Omental fat pad (tissue), 4 donors: ENCODE results near the gene IRF9. TPM values are rescaled to one million over a fixed set of nuclear protein-coding genes. Genes with fewer than 3 reads are reported as not detected.
A peak's percentile ranks its signal among the peaks of the same experiment; 100 is the strongest.

Experiments
- ATAC-seq: fragments of 150-250 bp; one replicate; pipeline ENCODE4 v1.9.1; 2016; ENCODE audit warnings: mild to moderate bottlenecking, moderate library complexity; ENCODE audit not compliant: low FRiP score
- DNase-seq: peaks from one replicate; pipeline ENCODE4 v3.0.0-alpha.2; 2019; ENCODE audit warnings: low spot score
- CTCF ChIP-seq, 3 donors: fragments of 450-650 bp; IDR thresholded peaks; one replicate each; pipeline ENCODE4 v1.5.1; 2016 to 2017; ENCODE audit warnings: antibody characterized with exemption in 3 of 3, mild to moderate bottlenecking in 3 of 3, moderate library complexity in 2 of 3
- total RNA-seq, 4 donors: library from RNA; depleted of rRNA; stranded (reverse); fragments of >200 nt; gene quantifications; one replicate each; pipeline ENCODE4 v1.1.0, GENCODE V29; 2016

IRF9 gene
- total RNA-seq, 4 donors from 2014 or later = 39.4 to 126 (median 66.3) TPM

- DNase-seq = no peak
Measured at GRCh38 chr14:24151404-24152080, 9.5 kb upstream of the IRF9 start.

GRCh38 chr14:24155100-24155499 is 6.0 kb upstream of the IRF9 start:
- no peak for ATAC-seq
- DNase-seq = no peak
- no peak for TF ChIP-seq CTCF (IDR thresholded peaks at IDR 0.05)

More at GRCh38 chr14:24151404-24152080, 9.5 kb upstream of the IRF9 start:
- no peak for ATAC-seq
- no peak for TF ChIP-seq CTCF (IDR thresholded peaks at IDR 0.05)

- DNase-seq (no peak), ATAC-seq (no peak)
- no peak for TF ChIP-seq CTCF (IDR thresholded peaks at IDR 0.05)
Measured at GRCh38 chr14:24156840-24157239, 4.2 kb upstream of the IRF9 start.

GRCh38 chr14:24157331-24157730 is 3.7 kb upstream of the IRF9 start:
- ATAC-seq = no peak
- no peak for DNase-seq
- no peak for TF ChIP-seq CTCF (IDR thresholded peaks at IDR 0.05)

GRCh38 chr14:24159777-24160498 is 1.1 kb upstream of the IRF9 start:
- ATAC-seq (no peak), DNase-seq (no peak)
- no peak for TF ChIP-seq CTCF (IDR thresholded peaks at IDR 0.05)

- ATAC-seq = no peak
- DNase-seq = no peak
- no peak for TF ChIP-seq CTCF (IDR thresholded peaks at IDR 0.05)
Measured at GRCh38 chr14:24160499-24160849, 591 bp upstream of the IRF9 start.

- no peak for DNase-seq
- ATAC-seq = peak; percentile 11
- TF ChIP-seq CTCF (IDR thresholded peaks at IDR 0.05) = no peak
Measured at GRCh38 chr14:24162093-24162492, 1.0 kb downstream of the IRF9 start.
